WTC11 (cell line): ENCODE measurements around the gene AIP. TPM values are rescaled to one million over a fixed set of nuclear protein-coding genes. Genes with fewer than 3 reads are reported as not detected.

ENCODE experiments used
- ATAC-seq: fragments of 200-7000 bp; cut with Tn5 transposase; 2 replicates; pipeline ENCODE4 v1.10.0; 2021; ENCODE audit warnings: mild to moderate bottlenecking, moderate library complexity
- CTCF ChIA-PET: fragments of 300-600 bp; sonication (Branson Sonifier 250); formaldehyde crosslinking; loops from one replicate; lab custom pipeline; 2021; ENCODE audit warnings: antibody characterized with exemption; lab: Charles Lee
- POLR2A ChIA-PET: fragments of 350-600 bp; sonication (Branson Sonifier 250); formaldehyde crosslinking; loops from one replicate; lab custom pipeline; 2021; ENCODE audit warnings: antibody characterized with exemption; lab: Charles Lee
- DNase-seq: peaks from one replicate; pipeline ENCODE4 v3.0.0; 2021; ENCODE audit warnings: low spot score
- H3K27ac Mint-ChIP-seq: 2 replicates; pipeline ENCODE4 v1.8.0; 2021; ENCODE audit warnings: mixed read lengths
- H3K27me3 Mint-ChIP-seq: 2 replicates; pipeline ENCODE4 v1.8.0; 2021; ENCODE audit warnings: low read depth, mild to moderate bottlenecking, moderate library complexity, mixed read lengths
- H3K36me3 Mint-ChIP-seq: 2 replicates; pipeline ENCODE4 v1.8.0; 2021; ENCODE audit warnings: mixed read lengths
- H3K4me1 Mint-ChIP-seq: 2 replicates; pipeline ENCODE4 v1.8.0; 2022; ENCODE audit warnings: mixed read lengths
- H3K4me3 Mint-ChIP-seq: 2 replicates; pipeline ENCODE4 v1.8.0; 2021; ENCODE audit warnings: mild to moderate bottlenecking, moderate library complexity, mixed read lengths
- H3K9me3 Mint-ChIP-seq: 2 replicates; pipeline ENCODE4 v1.8.0; 2021; ENCODE audit warnings: mixed read lengths
- ATF6 ChIP-seq: sonication (generic); formaldehyde crosslinking; IDR thresholded peaks from 2 replicates; pipeline ENCODE4 v1.8.1; 2023; ENCODE audit warnings: mild to moderate bottlenecking, missing genetic modification reagents
- ESRRA ChIP-seq: sonication (generic); formaldehyde crosslinking; IDR thresholded peaks from 2 replicates; pipeline ENCODE4 v1.8.1; 2022; ENCODE audit warnings: mild to moderate bottlenecking, missing genetic modification reagents, borderline replicate concordance
- ETV6 ChIP-seq: sonication (generic); formaldehyde crosslinking; IDR thresholded peaks from 2 replicates; pipeline ENCODE4 v1.8.1; 2022; ENCODE audit warnings: mild to moderate bottlenecking, missing genetic modification reagents
- GABPB1 ChIP-seq: sonication (generic); formaldehyde crosslinking; IDR thresholded peaks from 2 replicates; pipeline ENCODE4 v1.8.1; 2023; ENCODE audit warnings: mild to moderate bottlenecking, missing genetic modification reagents
- MXD4 ChIP-seq: fragments of 250-450 bp; sonication (Bioruptor Pico); IDR thresholded peaks from 2 replicates; pipeline ENCODE4 v1.8.0; 2021; ENCODE audit warnings: mild to moderate bottlenecking, moderate library complexity, borderline replicate concordance
- MYBL2 ChIP-seq: sonication (generic); formaldehyde crosslinking; IDR thresholded peaks from 2 replicates; pipeline ENCODE4 v1.8.1; 2023; ENCODE audit warnings: mild to moderate bottlenecking, moderate library complexity, missing genetic modification reagents
- OVOL2 ChIP-seq: fragments of 250-450 bp; sonication (Bioruptor Pico); IDR thresholded peaks from 2 replicates; pipeline ENCODE4 v1.9.0; 2021; ENCODE audit warnings: mild to moderate bottlenecking, borderline replicate concordance
- SOX15 ChIP-seq: fragments of 250-450 bp; sonication (Bioruptor Pico); IDR thresholded peaks from 2 replicates; pipeline ENCODE4 v1.9.0; 2021; ENCODE audit warnings: mild to moderate bottlenecking
- SP1 ChIP-seq: sonication (generic); formaldehyde crosslinking; conservative IDR thresholded peaks from 2 replicates; pipeline ENCODE4 v1.8.1; 2022; ENCODE audit warnings: missing genetic modification reagents
- TCF7 ChIP-seq: sonication (generic); formaldehyde crosslinking; IDR thresholded peaks from 2 replicates; pipeline ENCODE4 v1.8.0; 2022; ENCODE audit warnings: mild to moderate bottlenecking, low read depth, missing genetic modification reagents, moderate library complexity
- ZNF138 ChIP-seq: sonication (generic); formaldehyde crosslinking; conservative IDR thresholded peaks from 2 replicates; pipeline ENCODE4 v1.8.1; 2022; ENCODE audit warnings: mild to moderate bottlenecking, moderate library complexity, missing genetic modification reagents
- ZNF671 ChIP-seq: fragments of 250-450 bp; sonication (Bioruptor Pico); IDR thresholded peaks from 2 replicates; pipeline ENCODE4 v1.8.0; 2021; ENCODE audit warnings: mild to moderate bottlenecking
- total RNA-seq: library from RNA; stranded (reverse); gene quantifications from 3 replicates; pipeline ENCODE4 v1.2.3, GENCODE V29; 2021
- TF ChIP-seq, protein P1 (sequence below): fragments of 250-450 bp; sonication (Bioruptor Pico); IDR thresholded peaks from 2 replicates; pipeline ENCODE4 v1.9.0; 2021; ENCODE audit warnings: mild to moderate bottlenecking
- TF ChIP-seq, protein P2 (sequence below): sonication (generic); formaldehyde crosslinking; IDR thresholded peaks from 2 replicates; pipeline ENCODE4 v1.8.1; 2023; ENCODE audit warnings: mild to moderate bottlenecking, missing genetic modification reagents, moderate library complexity
- TF ChIP-seq, protein P3 (sequence below): fragments of 200-600 bp; IDR thresholded peaks from 2 replicates; pipeline ENCODE4 v1.8.0; 2022; ENCODE audit warnings: antibody characterized with exemption
- TF ChIP-seq, protein P4 (sequence below): sonication (generic); formaldehyde crosslinking; IDR thresholded peaks from 2 replicates; pipeline ENCODE4 v1.8.0; 2022; ENCODE audit warnings: mild to moderate bottlenecking, missing genetic modification reagents

The AIP gene
- total RNA-seq, 1 experiment from 2014 or later, result 32.8 TPM

DNA sequence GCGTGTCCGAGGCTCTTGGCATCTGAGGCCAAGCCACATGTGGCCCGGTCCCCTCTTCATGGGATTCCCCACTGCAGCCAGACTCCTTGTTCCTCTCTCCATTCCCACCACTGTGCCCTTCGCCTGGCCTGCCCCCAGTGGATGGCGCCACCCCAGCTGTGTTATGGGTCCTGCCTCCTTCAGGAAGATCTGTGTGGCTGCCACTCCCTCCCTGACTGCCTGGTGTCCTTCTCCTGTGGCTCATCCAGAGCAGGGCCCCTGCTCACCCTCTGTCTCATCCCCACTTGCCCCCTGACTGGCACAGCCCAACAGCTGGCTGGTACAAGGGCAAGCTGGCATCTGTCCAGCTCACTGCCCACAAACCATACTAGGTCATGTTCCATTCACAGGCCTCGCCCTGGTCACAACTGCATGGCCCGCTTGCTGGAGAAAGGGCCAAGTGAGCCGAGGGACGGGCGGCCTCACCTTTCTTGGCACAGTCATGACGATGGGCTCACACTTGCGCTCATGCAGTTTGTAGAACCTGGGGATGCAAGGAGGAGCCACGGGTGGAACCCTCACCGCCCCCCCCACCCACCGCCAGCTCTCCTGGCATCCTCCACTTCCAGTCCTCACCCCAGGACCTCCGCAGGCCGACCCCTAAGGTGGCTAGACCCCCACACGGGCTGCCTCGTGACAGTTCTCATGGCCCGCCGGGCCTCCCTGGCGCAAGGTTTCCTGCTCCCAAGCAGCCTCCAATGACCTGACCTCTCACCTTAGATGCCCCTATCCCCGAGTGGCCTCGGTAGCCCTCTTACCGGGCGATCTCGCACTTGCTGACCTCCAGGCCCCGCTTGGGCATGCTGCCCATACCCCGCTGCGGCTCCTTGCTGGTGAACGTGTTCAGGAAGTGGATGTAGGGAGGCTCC lies 43.3 kb upstream of the AIP start:
- TF ChIP-seq MYBL2 (CRISPR knock-in tag) (no peak), GABPB1 (no peak), TCF7 (no peak), ZNF671 (CRISPR knock-in tag) (no peak), ESRRA (no peak), OVOL2 (CRISPR knock-in tag) (no peak), SP1 (CRISPR knock-in tag) (no peak), MXD4 (CRISPR knock-in tag) (no peak), ATF6 (CRISPR knock-in tag) (no peak), ZNF138 (CRISPR knock-in tag) (no peak), SOX15 (CRISPR knock-in tag) (no peak), ETV6 (CRISPR knock-in tag) (no peak)
- TF ChIP-seq, protein P1, sequence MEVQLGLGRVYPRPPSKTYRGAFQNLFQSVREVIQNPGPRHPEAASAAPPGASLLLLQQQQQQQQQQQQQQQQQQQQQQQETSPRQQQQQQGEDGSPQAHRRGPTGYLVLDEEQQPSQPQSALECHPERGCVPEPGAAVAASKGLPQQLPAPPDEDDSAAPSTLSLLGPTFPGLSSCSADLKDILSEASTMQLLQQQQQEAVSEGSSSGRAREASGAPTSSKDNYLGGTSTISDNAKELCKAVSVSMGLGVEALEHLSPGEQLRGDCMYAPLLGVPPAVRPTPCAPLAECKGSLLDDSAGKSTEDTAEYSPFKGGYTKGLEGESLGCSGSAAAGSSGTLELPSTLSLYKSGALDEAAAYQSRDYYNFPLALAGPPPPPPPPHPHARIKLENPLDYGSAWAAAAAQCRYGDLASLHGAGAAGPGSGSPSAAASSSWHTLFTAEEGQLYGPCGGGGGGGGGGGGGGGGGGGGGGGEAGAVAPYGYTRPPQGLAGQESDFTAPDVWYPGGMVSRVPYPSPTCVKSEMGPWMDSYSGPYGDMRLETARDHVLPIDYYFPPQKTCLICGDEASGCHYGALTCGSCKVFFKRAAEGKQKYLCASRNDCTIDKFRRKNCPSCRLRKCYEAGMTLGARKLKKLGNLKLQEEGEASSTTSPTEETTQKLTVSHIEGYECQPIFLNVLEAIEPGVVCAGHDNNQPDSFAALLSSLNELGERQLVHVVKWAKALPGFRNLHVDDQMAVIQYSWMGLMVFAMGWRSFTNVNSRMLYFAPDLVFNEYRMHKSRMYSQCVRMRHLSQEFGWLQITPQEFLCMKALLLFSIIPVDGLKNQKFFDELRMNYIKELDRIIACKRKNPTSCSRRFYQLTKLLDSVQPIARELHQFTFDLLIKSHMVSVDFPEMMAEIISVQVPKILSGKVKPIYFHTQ, result no peak
- TF ChIP-seq, protein P2, sequence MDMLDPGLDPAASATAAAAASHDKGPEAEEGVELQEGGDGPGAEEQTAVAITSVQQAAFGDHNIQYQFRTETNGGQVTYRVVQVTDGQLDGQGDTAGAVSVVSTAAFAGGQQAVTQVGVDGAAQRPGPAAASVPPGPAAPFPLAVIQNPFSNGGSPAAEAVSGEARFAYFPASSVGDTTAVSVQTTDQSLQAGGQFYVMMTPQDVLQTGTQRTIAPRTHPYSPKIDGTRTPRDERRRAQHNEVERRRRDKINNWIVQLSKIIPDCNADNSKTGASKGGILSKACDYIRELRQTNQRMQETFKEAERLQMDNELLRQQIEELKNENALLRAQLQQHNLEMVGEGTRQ (CRISPR knock-in tag), result no peak
- TF ChIP-seq, protein P3, sequence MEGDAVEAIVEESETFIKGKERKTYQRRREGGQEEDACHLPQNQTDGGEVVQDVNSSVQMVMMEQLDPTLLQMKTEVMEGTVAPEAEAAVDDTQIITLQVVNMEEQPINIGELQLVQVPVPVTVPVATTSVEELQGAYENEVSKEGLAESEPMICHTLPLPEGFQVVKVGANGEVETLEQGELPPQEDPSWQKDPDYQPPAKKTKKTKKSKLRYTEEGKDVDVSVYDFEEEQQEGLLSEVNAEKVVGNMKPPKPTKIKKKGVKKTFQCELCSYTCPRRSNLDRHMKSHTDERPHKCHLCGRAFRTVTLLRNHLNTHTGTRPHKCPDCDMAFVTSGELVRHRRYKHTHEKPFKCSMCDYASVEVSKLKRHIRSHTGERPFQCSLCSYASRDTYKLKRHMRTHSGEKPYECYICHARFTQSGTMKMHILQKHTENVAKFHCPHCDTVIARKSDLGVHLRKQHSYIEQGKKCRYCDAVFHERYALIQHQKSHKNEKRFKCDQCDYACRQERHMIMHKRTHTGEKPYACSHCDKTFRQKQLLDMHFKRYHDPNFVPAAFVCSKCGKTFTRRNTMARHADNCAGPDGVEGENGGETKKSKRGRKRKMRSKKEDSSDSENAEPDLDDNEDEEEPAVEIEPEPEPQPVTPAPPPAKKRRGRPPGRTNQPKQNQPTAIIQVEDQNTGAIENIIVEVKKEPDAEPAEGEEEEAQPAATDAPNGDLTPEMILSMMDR, result no peak
- TF ChIP-seq, protein P4, sequence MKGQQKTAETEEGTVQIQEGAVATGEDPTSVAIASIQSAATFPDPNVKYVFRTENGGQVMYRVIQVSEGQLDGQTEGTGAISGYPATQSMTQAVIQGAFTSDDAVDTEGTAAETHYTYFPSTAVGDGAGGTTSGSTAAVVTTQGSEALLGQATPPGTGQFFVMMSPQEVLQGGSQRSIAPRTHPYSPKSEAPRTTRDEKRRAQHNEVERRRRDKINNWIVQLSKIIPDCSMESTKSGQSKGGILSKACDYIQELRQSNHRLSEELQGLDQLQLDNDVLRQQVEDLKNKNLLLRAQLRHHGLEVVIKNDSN (CRISPR knock-in tag), result no peak
- Mint-ChIP-seq H3K27me3 (no peaks in the 10 kb centered on the region), H3K4me1 (peaks cover 16% of the 10 kb centered on the region), H3K4me3 (no peak overlapping the region), H3K9me3 (no peaks in the 10 kb centered on the region), H3K27ac (peak overlapping the region; percentile 77; the same call in 1 of the 2 replicates), H3K36me3 (no peaks in the 10 kb centered on the region)
- ATAC-seq (peak; percentile 7), DNase-seq (peak; percentile 55)
- ChIA-PET POLR2A (interaction anchor here (1.6 to 1.7 kb wide), 2 partner anchors 38 to 48 kb away, joined by 4 to 6 read pairs; partner anchors contain the start of genes PPP1CA and RAD9A), CTCF (interaction anchor here (0.9 to 4.2 kb wide), 5 partner anchors 10 to 43 kb away, joined by 3 to 31 read pairs (median 4); partner anchors contain the start of genes GPR152 and PPP1CA)
